ENCODE results near the gene PMS2. TPM values are rescaled to one million over a fixed set of nuclear protein-coding genes. Genes with fewer than 3 reads are reported as not detected.
A peak's percentile ranks its signal among the peaks of the same experiment; 100 is the strongest.
"Not testable (repeated sequence)": the region's sequence is repeated elsewhere in the genome, so short reads cannot be mapped to it uniquely, and the experiment has no call there.

PMS2 gene
- total RNA-seq, 2 donors from 2014 or later = 8.4 to 14.2 TPM

GRCh38 chr7:6015917-6016652 lies 7.2 kb upstream of the PMS2 start:
- Histone ChIP-seq H3K9me3 (no peaks in the 10 kb centered on the region), H3K4me3 (no peak overlapping the region), H3K36me3 (peaks cover 29% of the 10 kb centered on the region), H3K27ac (peak overlapping the region; percentile 5 to 21), H3K4me1 (ENCODE audit: control insufficient read depth in 1 of 2, low read depth in 2 of 2) (peaks cover 0 to 10% of the 10 kb centered on the region in 2 donors), H3K27me3 (replicated peaks; ENCODE audit: insufficient read depth) (no peaks in the 10 kb centered on the region)
- DNase-seq (ENCODE audit: low spot score) (no peak), ATAC-seq (ENCODE audit: insufficient number of reproducible peaks, low FRiP score, low read depth) (no peak)
- TF ChIP-seq CTCF (IDR thresholded peaks at IDR 0.05) = no peak

GRCh38 chr7:6012355-6013104 lies 3.7 kb upstream of the PMS2 start:
- no peak overlapping the region for H3K27ac ChIP-seq
- H3K4me1 ChIP-seq (ENCODE audit: control insufficient read depth in 1 of 2, low read depth in 2 of 2) = peaks cover 9 to 26% of the 10 kb centered on the region in 2 donors
- DNase-seq (ENCODE audit: low spot score) (no peak), ATAC-seq (ENCODE audit: insufficient number of reproducible peaks, low FRiP score, low read depth) (no peak)
- H3K36me3 ChIP-seq = peaks cover 3% of the 10 kb centered on the region
- no peak for TF ChIP-seq CTCF (IDR thresholded peaks at IDR 0.05)
- H3K27me3 ChIP-seq (replicated peaks; ENCODE audit: insufficient read depth) = no peaks in the 10 kb centered on the region
- no peaks in the 10 kb centered on the region for H3K9me3 ChIP-seq
- no peak overlapping the region for H3K4me3 ChIP-seq

GRCh38 chr7:6011541-6011940 lies 2.7 kb upstream of the PMS2 start:
- no peak overlapping the region for H3K27ac ChIP-seq
- ATAC-seq (ENCODE audit: insufficient number of reproducible peaks, low FRiP score, low read depth) (no peak), DNase-seq (ENCODE audit: low spot score) (no peak)
- no peak for TF ChIP-seq CTCF (IDR thresholded peaks at IDR 0.05)
- H3K4me3 ChIP-seq = no peak overlapping the region
- peaks cover 2% of the 10 kb centered on the region for H3K36me3 ChIP-seq
- no peaks in the 10 kb centered on the region for H3K9me3 ChIP-seq
- H3K4me1 ChIP-seq (ENCODE audit: control insufficient read depth in 1 of 2, low read depth in 2 of 2) = peaks cover 9 to 26% of the 10 kb centered on the region in 2 donors
- no peaks in the 10 kb centered on the region for H3K27me3 ChIP-seq (replicated peaks; ENCODE audit: insufficient read depth)

DNA sequence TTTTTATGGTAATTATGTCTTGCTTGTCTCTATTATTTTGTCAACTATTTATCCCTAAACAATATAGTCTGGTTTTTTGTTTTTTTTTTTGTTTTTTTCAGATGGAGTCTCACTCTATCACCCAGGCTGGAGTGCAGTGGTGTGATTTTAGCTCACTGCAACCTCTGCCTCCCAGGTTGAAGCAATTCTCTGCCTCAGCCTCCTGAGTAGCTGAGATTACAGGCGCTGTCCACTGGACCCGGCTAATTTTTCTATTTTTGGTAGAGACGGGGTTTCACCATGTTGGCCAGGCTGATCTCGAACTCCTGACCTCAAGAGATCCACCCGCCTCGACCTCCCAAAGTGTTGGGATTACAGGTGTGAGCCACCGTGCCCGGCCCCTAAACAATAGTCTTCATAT lies 1.5 kb upstream of the PMS2 start:
- not testable (repeated sequence) for H3K9me3 ChIP-seq; H3K27me3 ChIP-seq (replicated peaks; ENCODE audit: insufficient read depth); H3K27ac ChIP-seq; DNase-seq (ENCODE audit: low spot score); ATAC-seq (ENCODE audit: insufficient number of reproducible peaks, low FRiP score, low read depth); H3K36me3 ChIP-seq
- Histone ChIP-seq H3K4me1 (ENCODE audit: control insufficient read depth in 1 of 2, low read depth in 2 of 2) (peaks cover 9 to 17% of the 10 kb centered on the region in 2 donors), H3K4me3 (peak overlapping the region; percentile 88)

GRCh38 chr7:6007835-6008590 lies 836 bp downstream of the PMS2 start:
- H3K4me1 ChIP-seq (ENCODE audit: control insufficient read depth in 1 of 2, low read depth in 2 of 2) = peaks cover 9 to 16% of the 10 kb centered on the region in 2 donors
- not testable (repeated sequence) for DNase-seq (ENCODE audit: low spot score); ATAC-seq (ENCODE audit: insufficient number of reproducible peaks, low FRiP score, low read depth); H3K27me3 ChIP-seq (replicated peaks; ENCODE audit: insufficient read depth); H3K9me3 ChIP-seq; H3K36me3 ChIP-seq
- H3K27ac ChIP-seq = peak overlapping the region in 1 of 2 donors; percentile 82
- H3K4me3 ChIP-seq = peak overlapping the region; percentile 88

DNA sequence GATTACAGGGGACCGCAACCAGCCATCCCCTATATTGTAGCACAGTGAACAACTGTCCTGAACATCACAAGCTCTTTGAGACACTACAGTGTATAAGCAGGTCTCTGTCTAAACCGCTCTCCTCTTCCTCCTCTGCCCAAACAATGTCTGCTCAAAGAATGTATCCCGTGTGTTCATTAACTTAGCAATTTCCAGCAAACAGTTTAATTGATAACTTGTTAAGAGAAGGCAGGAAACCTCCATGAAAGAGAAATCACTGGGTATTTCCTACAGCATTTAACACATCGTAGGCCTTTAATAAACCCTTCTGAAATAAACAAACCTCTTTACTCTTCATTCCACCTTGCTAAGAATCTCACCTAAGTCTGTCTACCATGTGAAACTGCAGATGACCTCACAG lies 1.5 kb downstream of the PMS2 start:
- Histone ChIP-seq H3K27me3 (replicated peaks; ENCODE audit: insufficient read depth) (no peaks in the 10 kb centered on the region), H3K4me3 (no peak overlapping the region), H3K27ac (no peak overlapping the region), H3K9me3 (no peaks in the 10 kb centered on the region), H3K4me1 (ENCODE audit: control insufficient read depth in 1 of 2, low read depth in 2 of 2) (peaks cover 9 to 16% of the 10 kb centered on the region in 2 donors), H3K36me3 (peaks cover 13% of the 10 kb centered on the region)
- no peak for TF ChIP-seq CTCF (IDR thresholded peaks at IDR 0.05)
- ATAC-seq (ENCODE audit: insufficient number of reproducible peaks, low FRiP score, low read depth) (no peak), DNase-seq (ENCODE audit: low spot score) (no peak)

Measured in thoracic aorta (tissue), 2 donors.